Fibroblast of villous mesenchyme (primary cell): Measurements from ENCODE around the gene AVL9. TPM values are rescaled to one million over a fixed set of nuclear protein-coding genes. Genes with fewer than 3 reads are reported as not detected.

Experiments
- DNase-seq: peaks from one replicate; pipeline ENCODE4 v3.0.0-alpha.2; 2010; ENCODE audit warnings: low read depth
- H3K4me3 ChIP-seq: 2 replicates; pipeline ENCODE4 v1.5.1; 2011; ENCODE audit warnings: low read depth, mild to moderate bottlenecking, low read length
- total RNA-seq: library from RNA; depleted of rRNA; stranded (reverse); fragments of >200 nt; gene quantifications from 2 replicates; pipeline ENCODE4 v1.2.3, GENCODE V29; 2012
- TF ChIP-seq, protein P1 (sequence below): IDR thresholded peaks from 2 replicates; pipeline ENCODE4 v1.5.1; 2012; ENCODE audit warnings: low read depth, mild to moderate bottlenecking, low read length; ENCODE audit not compliant: insufficient read depth

Gene AVL9
- total RNA-seq, 1 donor: 41.9 TPM

- TF ChIP-seq, protein P1, sequence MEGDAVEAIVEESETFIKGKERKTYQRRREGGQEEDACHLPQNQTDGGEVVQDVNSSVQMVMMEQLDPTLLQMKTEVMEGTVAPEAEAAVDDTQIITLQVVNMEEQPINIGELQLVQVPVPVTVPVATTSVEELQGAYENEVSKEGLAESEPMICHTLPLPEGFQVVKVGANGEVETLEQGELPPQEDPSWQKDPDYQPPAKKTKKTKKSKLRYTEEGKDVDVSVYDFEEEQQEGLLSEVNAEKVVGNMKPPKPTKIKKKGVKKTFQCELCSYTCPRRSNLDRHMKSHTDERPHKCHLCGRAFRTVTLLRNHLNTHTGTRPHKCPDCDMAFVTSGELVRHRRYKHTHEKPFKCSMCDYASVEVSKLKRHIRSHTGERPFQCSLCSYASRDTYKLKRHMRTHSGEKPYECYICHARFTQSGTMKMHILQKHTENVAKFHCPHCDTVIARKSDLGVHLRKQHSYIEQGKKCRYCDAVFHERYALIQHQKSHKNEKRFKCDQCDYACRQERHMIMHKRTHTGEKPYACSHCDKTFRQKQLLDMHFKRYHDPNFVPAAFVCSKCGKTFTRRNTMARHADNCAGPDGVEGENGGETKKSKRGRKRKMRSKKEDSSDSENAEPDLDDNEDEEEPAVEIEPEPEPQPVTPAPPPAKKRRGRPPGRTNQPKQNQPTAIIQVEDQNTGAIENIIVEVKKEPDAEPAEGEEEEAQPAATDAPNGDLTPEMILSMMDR: no peak
- DNase-seq: no peak
- H3K4me3 ChIP-seq: no peak overlapping the region
Measured at GRCh38 chr7:32580646-32581045, 85.4 kb downstream of the AVL9 start.

GRCh38 chr7:32582036-32582435 lies 86.7 kb downstream of the AVL9 start:
- DNase-seq: peak; percentile 15

GRCh38 chr7:32583791-32584190 lies 88.5 kb downstream of the AVL9 start:
- peak; percentile 87 for DNase-seq
- no peak overlapping the region for H3K4me3 ChIP-seq
- TF ChIP-seq, protein P1: no peak

More at GRCh38 chr7:32582036-32582435, 86.7 kb downstream of the AVL9 start:
- no peak overlapping the region for H3K4me3 ChIP-seq
- TF ChIP-seq, protein P1: no peak

GRCh38 chr7:32586291-32587221 lies 91.3 kb downstream of the AVL9 start:
- TF ChIP-seq, protein P1: no peak
- peak; percentile 94 for DNase-seq
- no peak overlapping the region for H3K4me3 ChIP-seq

DNA sequence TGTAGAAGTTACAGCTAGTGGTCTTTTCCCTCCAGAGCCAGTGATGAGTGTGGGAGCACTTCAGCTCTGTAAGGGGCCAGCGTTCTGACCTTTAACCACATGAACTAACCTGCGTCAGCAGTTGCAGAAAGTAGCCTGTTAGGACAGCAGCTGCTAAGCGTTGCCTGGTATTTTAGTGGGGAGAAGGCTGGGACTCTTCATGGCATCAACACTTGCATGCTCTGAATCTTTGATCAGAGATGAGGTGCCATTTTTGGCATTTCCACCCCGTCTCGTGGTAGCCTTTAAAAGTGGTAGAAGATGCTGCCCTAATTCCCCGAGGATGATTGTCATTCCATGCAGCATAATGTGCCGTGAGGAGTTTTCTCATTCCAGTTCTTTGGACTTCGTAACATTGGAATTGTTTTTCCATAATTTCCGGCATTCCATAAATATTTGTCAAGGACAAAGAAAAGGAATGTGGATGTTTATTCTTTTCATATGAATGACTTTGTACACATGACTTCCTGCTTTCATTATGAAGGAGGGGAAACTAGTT lies 92.2 kb downstream of the AVL9 start:
- H3K4me3 ChIP-seq: no peak overlapping the region
- peak; percentile 95 for DNase-seq
- TF ChIP-seq, protein P1: no peak

DNA sequence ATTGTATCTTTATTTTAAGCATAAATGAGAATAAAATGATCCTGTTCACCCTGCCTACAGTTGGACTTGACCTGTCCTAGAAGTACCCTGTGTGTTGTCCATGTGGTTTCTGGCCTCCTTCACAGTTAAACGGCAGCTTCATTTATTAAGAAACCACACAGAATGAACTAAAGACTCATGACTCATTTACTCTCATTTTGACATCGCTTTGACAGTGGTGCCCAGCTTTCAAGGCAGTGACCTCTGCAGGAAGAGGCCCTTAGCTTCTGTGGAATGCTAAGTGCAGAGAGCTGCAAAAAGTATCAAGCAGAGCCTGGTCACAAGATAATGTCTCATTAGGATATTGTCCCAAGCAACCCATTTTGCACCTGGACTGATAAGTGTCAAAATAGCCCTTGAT lies 93.4 kb downstream of the AVL9 start:
- TF ChIP-seq, protein P1: no peak
- H3K4me3 ChIP-seq: no peak overlapping the region
- peak; percentile 81 for DNase-seq
